ENCODE measurements around the gene DRC1. TPM values are rescaled to one million over a fixed set of nuclear protein-coding genes. Genes with fewer than 3 reads are reported as not detected.

The DRC1 gene
- total RNA-seq, 4 donors from 2014 or later, result not detected

- Histone ChIP-seq H3K27ac (no peak overlapping the region), H3K9me3 (no peaks in the 10 kb centered on the region)
Observed at GRCh38 chr2:26488463-26489212, 86.9 kb downstream of the DRC1 start.

GRCh38 chr2:26489213-26489850 lies 87.6 kb downstream of the DRC1 start:
- no peak for TF ChIP-seq CTCF (IDR thresholded peaks at IDR 0.05)
- TF ChIP-seq POLR2A (IDR thresholded peaks at IDR 0.05), result no peak
- H3K36me3 ChIP-seq, result no peaks in the 10 kb centered on the region
- no peaks in the 10 kb centered on the region for H3K27me3 ChIP-seq

More at GRCh38 chr2:26488463-26489212, 86.9 kb downstream of the DRC1 start:
- TF ChIP-seq CTCF (IDR thresholded peaks at IDR 0.05), result no peak
- no peak for TF ChIP-seq POLR2A (IDR thresholded peaks at IDR 0.05)
- Histone ChIP-seq H3K27me3 (no peaks in the 10 kb centered on the region), H3K4me3 (no peak overlapping the region), H3K4me1 (no peaks in the 10 kb centered on the region), H3K36me3 (no peaks in the 10 kb centered on the region)
- no peak for DNase-seq

GRCh38 chr2:26491563-26492167 lies 89.9 kb downstream of the DRC1 start:
- no peak for TF ChIP-seq CTCF (IDR thresholded peaks at IDR 0.05)
- TF ChIP-seq POLR2A (IDR thresholded peaks at IDR 0.05), result no peak
- H3K36me3 ChIP-seq, result no peaks in the 10 kb centered on the region
- H3K4me3 ChIP-seq, result no peak overlapping the region
- no peaks in the 10 kb centered on the region for H3K27me3 ChIP-seq
- H3K4me1 ChIP-seq, result no peaks in the 10 kb centered on the region
- no peak overlapping the region for H3K27ac ChIP-seq
- no peaks in the 10 kb centered on the region for H3K9me3 ChIP-seq
- DNase-seq, result no peak

More at GRCh38 chr2:26489213-26489850, 87.6 kb downstream of the DRC1 start:
- Histone ChIP-seq H3K9me3 (no peaks in the 10 kb centered on the region), H3K4me3 (no peak overlapping the region), H3K27ac (no peak overlapping the region), H3K4me1 (no peaks in the 10 kb centered on the region)
- DNase-seq, result no peak

GRCh38 chr2:26492749-26493515 lies 91.2 kb downstream of the DRC1 start:
- no peaks in the 10 kb centered on the region for H3K27me3 ChIP-seq
- TF ChIP-seq CTCF (IDR thresholded peaks at IDR 0.05) (no peak), POLR2A (IDR thresholded peaks at IDR 0.05) (no peak)
- no peak overlapping the region for H3K4me3 ChIP-seq
- no peaks in the 10 kb centered on the region for H3K36me3 ChIP-seq
- no peak for DNase-seq
- no peaks in the 10 kb centered on the region for H3K9me3 ChIP-seq
- no peak overlapping the region for H3K27ac ChIP-seq
- H3K4me1 ChIP-seq, result no peaks in the 10 kb centered on the region

- no peaks in the 10 kb centered on the region for H3K4me1 ChIP-seq
- H3K27ac ChIP-seq, result no peak overlapping the region
- H3K36me3 ChIP-seq, result no peaks in the 10 kb centered on the region
- no peaks in the 10 kb centered on the region for H3K27me3 ChIP-seq
- DNase-seq, result no peak
- no peaks in the 10 kb centered on the region for H3K9me3 ChIP-seq
- no peak overlapping the region for H3K4me3 ChIP-seq
- TF ChIP-seq POLR2A (IDR thresholded peaks at IDR 0.05) (no peak), CTCF (IDR thresholded peaks at IDR 0.05) (no peak)
Observed at GRCh38 chr2:26493566-26493965, 91.8 kb downstream of the DRC1 start.
